HG02642 (cell line): ENCODE measurements around the gene ARHGAP23.
"Not testable (repeated sequence)": the region's sequence is repeated elsewhere in the genome, so short reads cannot be mapped to it uniquely, and the experiment has no call there.

Experiments used
- ATAC-seq: cut with Tn5 transposase; IDR thresholded peaks from one replicate; pipeline ENCODE4 v1.9.1; 2021; ENCODE audit warnings: mild to moderate bottlenecking; ENCODE audit not compliant: unreplicated experiment, poor library complexity

The ARHGAP23 gene

GRCh38 chr17:38458521-38458920 lies 30.3 kb downstream of the ARHGAP23 start:
- ATAC-seq = no peak

DNA sequence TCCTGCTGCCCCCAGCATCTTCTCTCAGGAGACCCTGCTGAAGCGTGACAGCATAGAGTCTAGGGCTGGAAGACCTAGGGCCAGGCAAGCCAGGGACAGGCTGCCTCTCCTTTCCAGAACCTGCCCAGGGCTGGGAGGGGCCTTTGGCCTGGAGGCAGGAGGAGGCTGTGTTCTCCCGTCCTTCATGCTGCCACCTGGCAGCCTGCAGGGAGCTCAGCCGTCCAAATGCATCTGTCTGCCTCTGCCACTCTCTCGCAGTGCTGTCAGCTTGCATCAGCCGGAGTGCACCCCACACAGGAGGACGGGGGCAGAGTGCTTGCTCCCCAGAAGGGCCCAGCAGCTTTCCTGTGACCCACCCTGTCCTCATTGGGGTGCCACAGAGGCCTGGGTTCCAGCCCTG lies 31.3 kb downstream of the ARHGAP23 start:
- no peak for ATAC-seq

DNA sequence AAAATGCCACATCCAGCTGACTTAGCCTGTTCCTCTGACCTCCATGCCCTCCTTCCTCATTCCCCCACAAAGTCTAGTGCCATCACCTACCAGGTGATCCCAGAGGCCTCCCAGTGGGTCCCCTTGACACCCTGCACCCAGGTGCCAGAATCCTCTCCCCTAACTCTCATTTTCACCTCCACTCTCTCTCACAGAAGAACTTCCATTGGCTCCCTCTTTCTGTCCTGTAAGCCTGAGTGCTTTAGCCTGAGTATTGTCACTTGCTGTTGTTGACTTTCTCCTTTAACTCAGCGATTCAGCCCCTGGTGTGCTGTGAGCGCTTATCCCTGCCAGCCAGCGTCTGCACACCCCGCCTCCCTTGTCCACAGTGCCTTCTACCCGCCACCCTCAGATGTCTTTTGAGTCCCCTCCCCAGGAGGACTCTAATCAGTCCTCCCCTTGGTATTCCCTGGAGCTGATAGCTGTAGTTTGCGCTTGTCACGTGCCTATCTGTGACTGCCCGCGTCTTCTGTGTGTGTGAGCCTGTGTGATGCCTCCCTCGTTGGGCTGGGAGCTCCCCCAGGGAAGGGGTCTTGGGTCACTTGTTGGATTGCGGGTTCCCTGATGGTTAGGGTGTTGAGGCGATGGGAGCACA lies 31.9 kb downstream of the ARHGAP23 start:
- ATAC-seq = no peak

DNA sequence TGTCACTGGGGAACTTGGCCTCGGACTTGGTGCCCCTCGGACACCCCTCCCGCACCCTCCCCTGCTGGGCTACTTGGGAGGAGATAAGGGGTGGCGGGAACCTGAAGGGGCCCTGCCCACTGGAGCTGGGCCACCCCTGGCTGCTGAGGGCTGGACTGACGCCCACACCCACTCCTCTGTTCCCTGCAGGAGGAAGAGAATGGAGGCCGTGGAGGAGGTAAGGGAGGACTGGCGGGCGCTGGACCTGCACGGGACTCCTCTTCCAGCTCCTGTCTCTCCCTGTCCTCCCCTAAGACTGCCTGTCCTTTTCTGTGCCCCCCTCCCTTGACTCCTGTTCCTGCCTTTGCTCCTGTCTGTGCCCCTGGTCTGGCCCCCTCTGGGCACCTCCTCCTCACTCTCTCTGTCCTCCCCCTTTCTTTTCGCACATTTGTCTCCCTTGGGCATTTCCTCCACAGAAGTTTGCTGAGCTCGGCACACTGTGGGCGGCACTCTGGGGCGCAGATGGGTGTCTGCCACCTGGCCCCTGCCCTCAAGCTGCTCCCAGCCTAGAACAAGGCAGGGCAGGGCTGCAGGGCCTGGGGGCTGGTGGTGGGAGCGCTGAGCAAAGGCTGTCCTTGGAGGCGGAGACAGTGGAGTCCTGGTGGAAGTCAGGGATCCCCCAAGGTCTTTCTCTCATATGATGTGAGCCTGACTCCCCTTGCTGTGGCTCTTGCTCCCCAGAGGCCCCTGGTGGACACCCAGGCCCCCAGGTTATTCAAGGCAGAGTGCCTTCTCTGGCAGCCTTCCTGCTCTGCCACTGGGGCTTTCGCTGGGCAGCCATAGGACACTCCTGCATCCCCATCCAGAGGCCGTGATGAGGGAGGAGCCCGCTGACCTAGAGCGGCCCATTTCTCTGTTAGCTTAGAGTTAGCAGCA lies 32.7 kb downstream of the ARHGAP23 start:
- ATAC-seq = no peak

- ATAC-seq = no peak
Observed at GRCh38 chr17:38461683-38462082, 33.4 kb downstream of the ARHGAP23 start.

DNA sequence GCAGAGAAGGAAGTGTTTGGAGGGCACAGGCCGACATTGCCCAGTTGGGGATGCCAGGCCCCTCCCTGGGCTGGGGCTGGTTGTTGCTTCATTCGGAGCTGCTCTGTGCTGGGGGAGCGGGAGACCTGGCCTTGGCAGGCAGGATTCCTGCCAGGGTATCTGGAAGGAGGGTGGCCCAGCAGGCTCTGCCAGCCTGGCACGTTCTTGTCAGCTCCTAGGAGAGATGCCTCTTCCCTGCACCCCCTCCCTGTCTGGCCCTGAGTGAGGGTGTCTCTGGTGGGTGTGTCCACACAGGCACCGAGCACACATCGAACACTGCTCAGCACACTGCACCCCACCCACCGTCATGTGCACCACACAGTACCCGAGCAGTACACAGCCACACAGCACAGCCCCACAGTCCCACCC lies 35.2 kb downstream of the ARHGAP23 start:
- no peak for ATAC-seq

DNA sequence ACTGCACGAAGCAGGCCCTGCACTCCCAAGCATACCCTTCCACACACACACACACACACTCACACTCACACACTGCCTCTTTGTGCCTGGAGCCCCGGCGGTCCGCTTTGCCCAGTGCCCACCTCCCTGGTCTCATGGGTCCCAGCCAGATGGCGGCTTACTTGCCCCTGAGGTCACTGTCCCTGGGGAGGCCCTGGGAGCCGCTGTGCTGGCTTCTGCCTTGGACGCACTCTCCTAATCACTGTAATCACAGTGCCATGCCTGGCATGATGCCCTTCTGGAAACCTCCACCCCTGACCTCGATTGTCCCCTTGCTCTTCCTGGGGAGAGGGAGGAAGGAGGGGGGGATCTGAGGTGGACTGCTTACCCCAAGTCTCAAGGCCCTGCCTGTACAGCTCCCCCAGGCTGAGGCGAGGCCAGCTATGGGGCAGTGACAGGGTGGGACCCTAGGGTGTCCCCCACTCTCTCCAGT lies 36.0 kb downstream of the ARHGAP23 start:
- ATAC-seq = no peak

- no peak for ATAC-seq
Observed at GRCh38 chr17:38464723-38465390, 36.6 kb downstream of the ARHGAP23 start.

- no peak for ATAC-seq
Observed at GRCh38 chr17:38465391-38466345, 37.4 kb downstream of the ARHGAP23 start.

- ATAC-seq = no peak
Observed at GRCh38 chr17:38466346-38467315, 38.4 kb downstream of the ARHGAP23 start.

GRCh38 chr17:38467491-38467890 lies 39.2 kb downstream of the ARHGAP23 start:
- ATAC-seq = no peak

DNA sequence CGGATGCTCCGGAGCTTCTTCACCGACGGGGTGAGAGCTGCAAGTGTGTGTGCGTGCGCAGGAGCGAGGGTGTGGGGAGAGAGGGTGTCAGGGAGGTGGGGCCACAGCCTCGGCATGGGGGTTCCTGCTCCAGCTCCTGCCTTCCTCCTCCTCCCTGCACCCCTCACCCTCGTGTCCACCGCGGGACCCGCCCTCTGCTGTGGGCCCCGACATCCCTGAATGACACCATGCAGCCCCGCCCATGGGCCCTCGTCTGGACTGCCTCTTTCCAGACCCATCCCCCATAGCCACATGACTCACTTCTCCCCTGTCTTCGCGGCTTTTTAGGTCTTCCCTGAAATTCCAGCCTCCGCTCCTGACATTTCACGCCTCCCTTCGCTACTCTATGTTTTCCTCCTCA lies 41.6 kb downstream of the ARHGAP23 start:
- no peak for ATAC-seq

DNA sequence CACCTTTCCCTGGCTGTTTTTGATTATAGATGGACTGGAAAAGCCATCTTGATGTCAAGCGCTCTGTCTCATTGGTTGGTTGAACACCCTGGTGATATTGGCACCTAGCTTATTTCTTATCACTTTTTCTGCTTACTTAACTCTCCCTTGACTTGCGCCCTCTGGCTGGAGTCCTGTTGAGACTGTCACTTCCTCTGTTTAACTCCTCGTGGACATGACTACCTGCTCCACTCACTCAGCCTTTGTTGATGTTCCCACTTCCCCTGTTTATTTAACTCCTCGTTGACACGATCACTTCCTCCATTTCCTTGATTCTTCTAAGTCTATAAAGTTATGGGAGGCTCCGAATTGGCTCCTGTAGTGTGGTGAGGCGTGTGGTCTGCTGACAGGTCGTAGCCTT lies 43.0 kb downstream of the ARHGAP23 start:
- ATAC-seq = not testable (repeated sequence)

DNA sequence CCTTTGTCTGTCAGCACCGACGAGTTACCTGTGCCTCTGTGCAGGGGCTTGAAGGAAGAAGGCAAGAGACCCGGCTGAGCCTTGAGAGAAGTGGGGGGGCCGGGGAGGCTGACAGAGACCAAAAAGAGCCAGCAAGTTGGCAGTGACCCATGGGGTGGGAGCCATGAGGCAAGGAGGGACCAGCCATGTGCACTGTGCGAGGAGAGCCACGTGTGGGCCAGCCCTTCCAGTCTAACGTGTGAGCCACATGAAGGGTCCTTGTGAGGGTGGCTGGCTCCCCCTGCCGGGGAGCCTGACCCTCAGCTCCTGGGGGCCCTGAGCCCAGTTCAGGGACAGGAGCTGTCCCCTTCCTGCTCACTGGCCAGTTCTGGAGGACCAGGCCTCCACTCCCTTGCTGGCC lies 46.4 kb downstream of the ARHGAP23 start:
- not testable (repeated sequence) for ATAC-seq

- ATAC-seq = no peak
Observed at GRCh38 chr17:38476549-38476948, 48.3 kb downstream of the ARHGAP23 start.

DNA sequence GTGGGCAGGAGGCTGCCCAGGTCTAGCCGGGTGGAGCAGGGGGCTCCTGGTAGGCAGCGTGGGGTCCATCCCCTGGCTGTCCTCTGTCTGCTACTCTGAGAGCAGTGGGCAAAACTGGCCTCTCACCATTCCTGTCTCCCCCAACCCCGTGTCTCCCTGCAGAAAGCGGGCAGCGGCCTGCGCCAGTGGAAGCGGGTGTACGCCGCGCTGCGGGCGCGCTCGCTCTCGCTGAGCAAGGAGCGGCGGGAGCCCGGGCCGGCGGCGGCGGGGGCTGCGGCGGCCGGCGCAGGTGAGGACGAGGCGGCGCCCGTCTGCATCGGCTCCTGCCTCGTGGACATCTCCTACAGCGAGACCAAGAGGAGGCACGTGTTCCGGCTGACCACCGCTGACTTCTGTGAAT lies 49.2 kb downstream of the ARHGAP23 start:
- not testable (repeated sequence) for ATAC-seq

DNA sequence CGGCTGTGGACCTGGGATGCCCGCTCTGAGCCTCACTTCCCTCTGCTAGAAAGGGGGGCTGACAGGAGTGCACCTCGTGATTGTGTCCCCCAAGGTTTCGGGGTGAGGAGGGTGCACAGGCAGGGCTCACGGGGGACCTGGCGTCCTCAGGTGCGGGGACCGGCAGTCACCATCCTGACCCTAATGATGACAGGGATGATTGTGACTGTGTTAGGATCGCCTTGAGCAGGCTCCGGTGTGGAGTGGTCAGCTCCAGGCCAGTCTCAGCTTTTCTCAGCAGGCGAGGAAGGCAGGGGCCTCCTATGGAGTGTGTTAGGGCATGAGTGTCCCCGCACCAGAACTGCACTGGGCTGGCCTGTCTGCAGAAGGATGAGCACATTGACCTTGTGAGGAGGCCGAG lies 49.7 kb downstream of the ARHGAP23 start:
- not testable (repeated sequence) for ATAC-seq

DNA sequence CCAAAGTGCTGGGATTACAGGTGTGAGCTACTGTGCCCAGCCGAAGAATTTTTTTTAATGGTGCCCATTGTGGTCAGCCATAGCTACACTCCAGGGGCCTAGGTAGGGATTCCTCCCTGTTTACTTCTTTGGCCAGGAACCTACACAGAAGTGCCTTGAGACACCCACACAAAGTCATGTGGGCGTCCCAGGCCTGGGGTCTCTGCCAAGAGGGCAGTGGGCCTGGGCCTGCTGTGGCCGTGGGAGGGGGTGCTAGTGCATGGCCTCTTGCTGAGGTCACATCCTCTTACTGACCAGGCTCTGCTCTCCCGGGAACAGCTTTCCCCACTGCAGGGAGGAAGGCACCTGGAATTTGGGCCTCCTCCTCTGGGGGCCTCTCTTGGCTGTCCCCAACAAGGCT lies 50.4 kb downstream of the ARHGAP23 start:
- ATAC-seq = not testable (repeated sequence)
